GM12878 (cell line): ENCODE results near the gene TIGD7. TPM values are rescaled to one million over a fixed set of nuclear protein-coding genes. Genes with fewer than 3 reads are reported as not detected.

Source experiments
- ATAC-seq: fragments of 200-7000 bp; cut with Tn5 transposase; 3 replicates; pipeline ENCODE4 v1.9.1; 2020; ENCODE audit warnings: mild to moderate bottlenecking, moderate library complexity
- BruUV-seq: library from RNA; stranded (reverse); fragments of 400-500 nt; replicated peaks from 2 replicates; lab custom pipeline; 2021; lab: Mats Ljungman, UMichigan
- CTCF ChIA-PET: fragments of 300-600 bp; sonication (Branson Sonifier 250); formaldehyde crosslinking; extraction: SDS; loops from one replicate; lab custom pipeline; 2021; ENCODE audit warnings: inconsistent platforms; lab: Yijun Ruan, JAX
- POLR2A ChIA-PET: fragments of 350-600 bp; formaldehyde crosslinking; extraction: SDS; loops from one replicate; lab custom pipeline; 2021; ENCODE audit warnings: inconsistent platforms; lab: Charles Lee
- RAD21 ChIA-PET: fragments of 300-600 bp; sonication (Branson Sonifier 250); formaldehyde crosslinking; loops from one replicate; lab custom pipeline; 2023; ENCODE audit warnings: antibody characterized with exemption; ENCODE audit not compliant: unreplicated experiment; lab: Charles Lee
- SMC1A ChIA-PET: fragments of 300-600 bp; sonication (Branson Sonifier 250); formaldehyde crosslinking; loops from one replicate; lab custom pipeline; 2023; ENCODE audit not compliant: unreplicated experiment, uncharacterized antibody; lab: Charles Lee
- DNase-seq: peaks from one replicate; pipeline ENCODE4 v3.0.0-alpha.2; 2011; ENCODE audit warnings: low read depth, low spot score
- FAIRE-seq: peaks from 3 replicates; lab custom pipeline; 2011; peaks lifted over from hg19 to GRCh38; lab: Jason Lieb, UNC
- H2AFZ ChIP-seq: 2 replicates; pipeline ENCODE4 v1.6.0; 2011; ENCODE audit warnings: low read depth, low read length, control low read depth; ENCODE audit not compliant: control insufficient read depth
- H3K27ac ChIP-seq: 2 replicates; pipeline ENCODE4 v1.5.1; 2011; ENCODE audit warnings: control low read depth; ENCODE audit not compliant: control insufficient read depth, insufficient read depth
- H3K27me3 ChIP-seq, 2 experiments: replicated peaks in 1 of 2; 2 replicates each; pipeline versions ENCODE4 v1.6.0 to v1.6.1; 2011; ENCODE audit warnings: low read length in 1 of 2; ENCODE audit not compliant: control insufficient read depth in 2 of 2, insufficient read depth in 2 of 2
- H3K36me3 ChIP-seq, 2 experiments: 2 replicates each; pipeline ENCODE4 v1.5.1; 2011; ENCODE audit warnings: low read length in 1 of 2; ENCODE audit not compliant: control insufficient read depth in 2 of 2, insufficient read depth in 2 of 2
- H3K4me1 ChIP-seq: 2 replicates; pipeline ENCODE4 v1.6.1; 2011; ENCODE audit warnings: mild to moderate bottlenecking, low read length, moderate library complexity, mixed read lengths; ENCODE audit not compliant: control insufficient read depth, insufficient read depth
- H3K4me2 ChIP-seq: 2 replicates; pipeline ENCODE4 v1.6.0; 2011; ENCODE audit warnings: control low read depth; ENCODE audit not compliant: control insufficient read depth, insufficient read depth
- H3K4me3 ChIP-seq: fragments of 200-600 bp; sonication (generic); 2 replicates; pipeline ENCODE4 v1.5.1; 2016
- H3K79me2 ChIP-seq: 2 replicates; pipeline ENCODE4 v1.6.0; 2011; ENCODE audit warnings: low read length; ENCODE audit not compliant: control insufficient read depth, insufficient read depth
- H3K9ac ChIP-seq: 2 replicates; pipeline ENCODE4 v1.8.0; 2011; ENCODE audit warnings: low read length, control low read depth, mixed read lengths; ENCODE audit not compliant: control insufficient read depth, insufficient read depth
- H3K9me3 ChIP-seq: replicated peaks from 3 replicates; pipeline ENCODE4 v1.5.1; 2011; ENCODE audit warnings: mild to moderate bottlenecking, low read length; ENCODE audit not compliant: control insufficient read depth, insufficient read depth
- H4K20me1 ChIP-seq: 2 replicates; pipeline ENCODE4 v1.6.0; 2011; ENCODE audit not compliant: control insufficient read depth, insufficient read depth
- BCL11A ChIP-seq: IDR thresholded peaks from 2 replicates; pipeline ENCODE4 v1.6.1; 2011; ENCODE audit warnings: low read depth, low read length
- BMI1 ChIP-seq: fragments of 450-650 bp; IDR thresholded peaks from 2 replicates; pipeline ENCODE4 v1.6.1; 2016; ENCODE audit warnings: mild to moderate bottlenecking, moderate library complexity, borderline replicate concordance
- EGR1 ChIP-seq, 2 experiments: IDR thresholded peaks; 1 replicate in 1 of 2; 2 replicates in 1 of 2; pipeline ENCODE4 v1.6.1; 2011 to 2012; ENCODE audit warnings: low read depth in 2 of 2, low read length in 2 of 2, borderline replicate concordance in 1 of 2, mild to moderate bottlenecking in 1 of 2, moderate library complexity in 1 of 2
- GATAD2B ChIP-seq: fragments of 450-650 bp; conservative IDR thresholded peaks from 2 replicates; pipeline ENCODE4 v1.6.1; 2017; ENCODE audit warnings: low read depth, mild to moderate bottlenecking, moderate library complexity
- NFYA ChIP-seq: IDR thresholded peaks from 2 replicates; pipeline ENCODE4 v1.6.1; 2011; ENCODE audit warnings: low read depth, mild to moderate bottlenecking, low read length, improper control_type of control experiment, borderline replicate concordance
- POLR2A ChIP-seq: IDR thresholded peaks from 2 replicates; pipeline ENCODE4 v1.6.1; 2011; ENCODE audit warnings: low read depth, mild to moderate bottlenecking, low read length
- SMAD5 ChIP-seq: IDR thresholded peaks from 2 replicates; pipeline ENCODE4 v1.6.1; 2016; ENCODE audit warnings: antibody characterized with exemption, low read depth
- SUZ12 ChIP-seq: fragments of 200-600 bp; sonication (generic); IDR thresholded peaks from one replicate; pipeline ENCODE4 v1.6.1; 2018; ENCODE audit warnings: antibody characterized with exemption, mild to moderate bottlenecking; ENCODE audit not compliant: unreplicated experiment
- ZNF24 ChIP-seq: fragments of 450-650 bp; IDR thresholded peaks from 2 replicates; pipeline ENCODE4 v1.6.1; 2017; ENCODE audit warnings: antibody characterized with exemption, mild to moderate bottlenecking
- ZNF384 ChIP-seq: IDR thresholded peaks from 2 replicates; pipeline ENCODE4 v1.6.1; 2012; ENCODE audit warnings: low read depth, mild to moderate bottlenecking, low read length, improper control_type of control experiment, borderline replicate concordance
- WGBS: methylation state at CpG from one replicate; pipeline ENCODE4 v1.1.6; 2016; ENCODE audit warnings: low lambda C conversion rate; ENCODE audit not compliant: insufficient replicate concordance, insufficient coverage; ENCODE audit errors: missing lambda C conversion rate; 5-methylcytosine and 5-hydroxymethylcytosine counted together
- in situ Hi-C: fragments of 300-500 bp; cut with MboI; formaldehyde crosslinking; loops from 9 replicates; pipeline ENCODE4 v1.14.3; 2018; ENCODE audit warnings: mixed read lengths
- intact Hi-C: fragments of 100-400 bp; cut with micrococcal nuclease; formaldehyde crosslinking; loops from one replicate; pipeline ENCODE4 v1.14.2; 2022; ENCODE audit not compliant: unreplicated experiment
- polyA plus RNA-seq, 11 experiments: library from polyadenylated mRNA; depleted of rRNA in 4 of 11; unstranded in 6 of 11; stranded (reverse) in 5 of 11; fragments of >200 nt; fragmentation: Nextera tagmentation in 4 of 11; fragmentation: Illumina TruSeq in 1 of 11; extraction: Ambion mirVana in 4 of 11; extraction: Trizol in 1 of 11; gene quantifications; 1 replicate in 1 of 11; 2 replicates in 10 of 11; pipeline versions ENCODE4 v1.2.1 to v1.2.3, GENCODE V29; 2011 to 2016; ENCODE audit warnings: inconsistent platforms in 2 of 11, missing spikeins in 2 of 11, low read depth in 1 of 11
- total RNA-seq, 4 experiments: library from RNA; depleted of rRNA in 3 of 4; stranded (reverse); fragments of >200 nt in 3 of 4; fragmentation: Illumina TruSeq in 1 of 4; extraction: Trizol in 1 of 4; gene quantifications; 2 replicates each; pipeline versions ENCODE4 v1.2.1 to v1.2.3, GENCODE V29; 2013 to 2021

Gene TIGD7
- total and polyA plus RNA-seq, 10 of the 15 experiments (the other 5 are each of a cell fraction or from before 2014, with no cell fraction given): 0.37 to 3.8 (median 3.0) TPM

GRCh38 chr16:3292604-3293003, 12.6 kb downstream of the TIGD7 start:
- no peak overlapping the region for H3K9ac ChIP-seq
- H3K4me3 ChIP-seq: no peak overlapping the region
- H3K4me2 ChIP-seq: no peak overlapping the region
- CTCF ChIA-PET: no interaction called here
- no peak overlapping the region for H2AFZ ChIP-seq
- no peak overlapping the region for H3K27ac ChIP-seq
- POLR2A ChIA-PET: interaction anchor here (0.5 to 0.6 kb wide), 2 partner anchors 10 to 330 kb away, joined by 7 to 12 read pairs; no protein-coding TSS in a partner anchor
- RAD21 ChIA-PET: no interaction called here
- H3K4me1 ChIP-seq: no peaks in the 10 kb centered on the region
- peaks cover 49% of the 10 kb centered on the region for H3K9me3 ChIP-seq
- no peak for FAIRE-seq
- no peak for ATAC-seq
- 100% methylated on average over 3 of the region's 3 CpGs for WGBS
- no peaks in the 10 kb centered on the region for H3K27me3 ChIP-seq
- no peak for DNase-seq
- no peaks in the 10 kb centered on the region for H4K20me1 ChIP-seq
- H3K79me2 ChIP-seq: no peaks in the 10 kb centered on the region; the same call in 1 of the 2 replicates
- in situ Hi-C loops: no loop called here
- H3K36me3 ChIP-seq: peaks cover 14 to 26% of the 10 kb centered on the region in 2 experiments
- BruUV-seq: no TSS peak
- intact Hi-C loops: no loop called here
- SMC1A ChIA-PET: interaction anchor here (0.6 kb wide), 1 partner anchor 129 kb away, joined by 3 read pairs; no protein-coding TSS in a partner anchor
- TF ChIP-seq BCL11A: no peak
- no peak for TF ChIP-seq SMAD5
- no peak for TF ChIP-seq SUZ12
- no peak for TF ChIP-seq NFYA
- no peak for TF ChIP-seq BMI1
- no peak for TF ChIP-seq ZNF24
- no peak for TF ChIP-seq ZNF384
- TF ChIP-seq POLR2A: no peak
- TF ChIP-seq EGR1 (IDR thresholded peaks at IDR 0.05; ENCODE audit: borderline replicate concordance in 1 of 2, low read depth in 2 of 2, low read length in 2 of 2): no peak
- TF ChIP-seq GATAD2B: no peak
